Retinal pigment epithelial cell (primary cell): ENCODE measurements around the gene RGS6.

ENCODE experiments used
- DNase-seq: peaks from one replicate; pipeline ENCODE4 v3.0.0-alpha.2; 2010; ENCODE audit warnings: low read depth
- H3K4me3 ChIP-seq: 2 replicates; pipeline ENCODE4 v1.5.1; 2011; ENCODE audit warnings: mild to moderate bottlenecking, low read length, control low read depth, moderate library complexity
- TF ChIP-seq, protein P1 (sequence below): conservative IDR thresholded peaks from 2 replicates; pipeline ENCODE4 v1.5.1; 2011; ENCODE audit warnings: low read depth, low read length, control low read depth, inconsistent platforms

RGS6 gene

DNA sequence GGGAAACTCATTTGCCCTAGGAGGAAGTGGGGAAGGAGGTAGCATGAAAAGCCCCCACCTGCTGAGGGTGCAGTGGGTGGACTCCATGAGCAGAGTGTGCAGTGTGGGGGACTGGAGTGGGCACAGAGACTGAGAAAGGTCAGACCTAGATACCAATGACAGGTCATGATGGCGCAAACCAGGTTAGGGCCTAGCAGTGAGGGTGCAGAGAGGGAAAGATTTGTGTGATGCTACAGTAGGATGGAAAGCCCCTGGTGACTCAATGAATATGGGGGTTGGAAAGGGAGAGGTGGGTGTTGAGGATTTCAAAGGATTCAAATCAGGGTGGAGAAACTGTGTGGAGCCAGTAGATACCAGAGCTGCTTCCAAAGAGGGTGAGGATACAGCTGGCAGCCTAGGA lies 642.5 kb downstream of the RGS6 start:
- DNase-seq = no peak
- TF ChIP-seq, protein P1, sequence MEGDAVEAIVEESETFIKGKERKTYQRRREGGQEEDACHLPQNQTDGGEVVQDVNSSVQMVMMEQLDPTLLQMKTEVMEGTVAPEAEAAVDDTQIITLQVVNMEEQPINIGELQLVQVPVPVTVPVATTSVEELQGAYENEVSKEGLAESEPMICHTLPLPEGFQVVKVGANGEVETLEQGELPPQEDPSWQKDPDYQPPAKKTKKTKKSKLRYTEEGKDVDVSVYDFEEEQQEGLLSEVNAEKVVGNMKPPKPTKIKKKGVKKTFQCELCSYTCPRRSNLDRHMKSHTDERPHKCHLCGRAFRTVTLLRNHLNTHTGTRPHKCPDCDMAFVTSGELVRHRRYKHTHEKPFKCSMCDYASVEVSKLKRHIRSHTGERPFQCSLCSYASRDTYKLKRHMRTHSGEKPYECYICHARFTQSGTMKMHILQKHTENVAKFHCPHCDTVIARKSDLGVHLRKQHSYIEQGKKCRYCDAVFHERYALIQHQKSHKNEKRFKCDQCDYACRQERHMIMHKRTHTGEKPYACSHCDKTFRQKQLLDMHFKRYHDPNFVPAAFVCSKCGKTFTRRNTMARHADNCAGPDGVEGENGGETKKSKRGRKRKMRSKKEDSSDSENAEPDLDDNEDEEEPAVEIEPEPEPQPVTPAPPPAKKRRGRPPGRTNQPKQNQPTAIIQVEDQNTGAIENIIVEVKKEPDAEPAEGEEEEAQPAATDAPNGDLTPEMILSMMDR = no peak
- no peak overlapping the region for H3K4me3 ChIP-seq

DNA sequence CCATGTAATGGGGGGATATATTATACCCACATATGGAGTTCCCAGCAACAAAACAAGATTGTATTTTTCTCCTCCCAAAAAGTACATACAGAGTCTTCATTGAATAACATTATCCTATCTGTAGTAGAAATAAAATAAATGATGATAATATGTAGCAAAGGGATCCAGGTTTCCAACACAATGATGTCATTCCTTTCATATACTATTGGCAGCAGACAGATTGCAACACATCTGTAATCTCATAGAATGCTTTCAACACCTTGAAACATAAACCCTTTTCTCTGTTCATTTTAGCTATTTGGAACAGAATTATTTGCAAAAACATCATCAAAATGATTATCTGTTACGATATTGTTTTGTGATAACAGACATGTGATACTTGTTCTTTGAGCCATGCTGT lies 644.0 kb downstream of the RGS6 start:
- TF ChIP-seq, protein P1 = no peak
- no peak for DNase-seq
- no peak overlapping the region for H3K4me3 ChIP-seq

DNA sequence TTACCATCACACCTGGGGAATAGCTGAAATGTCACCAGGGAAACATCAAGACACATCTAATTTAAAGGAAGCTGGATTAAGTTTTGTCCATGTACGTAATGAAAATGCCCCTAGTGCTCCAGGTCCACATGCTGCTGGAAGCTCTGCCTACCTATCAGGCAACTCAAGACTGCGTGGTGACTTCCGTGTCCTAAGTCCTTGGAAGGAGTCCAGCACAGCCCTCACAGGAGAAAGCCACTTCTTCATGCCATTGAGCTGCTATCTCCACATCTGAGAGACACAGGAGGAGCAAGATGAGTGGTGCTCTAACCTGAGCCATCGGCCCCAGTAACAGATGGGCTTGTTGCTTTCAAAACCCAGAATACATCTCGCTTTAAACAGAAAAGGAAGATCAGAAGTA lies 645.3 kb downstream of the RGS6 start:
- H3K4me3 ChIP-seq = no peak overlapping the region
- no peak for DNase-seq
- TF ChIP-seq, protein P1 = no peak

- TF ChIP-seq, protein P1 = no peak
- no peak for DNase-seq
- H3K4me3 ChIP-seq = no peak overlapping the region
Measured at GRCh38 chr14:72578514-72578913, 646.3 kb downstream of the RGS6 start.

DNA sequence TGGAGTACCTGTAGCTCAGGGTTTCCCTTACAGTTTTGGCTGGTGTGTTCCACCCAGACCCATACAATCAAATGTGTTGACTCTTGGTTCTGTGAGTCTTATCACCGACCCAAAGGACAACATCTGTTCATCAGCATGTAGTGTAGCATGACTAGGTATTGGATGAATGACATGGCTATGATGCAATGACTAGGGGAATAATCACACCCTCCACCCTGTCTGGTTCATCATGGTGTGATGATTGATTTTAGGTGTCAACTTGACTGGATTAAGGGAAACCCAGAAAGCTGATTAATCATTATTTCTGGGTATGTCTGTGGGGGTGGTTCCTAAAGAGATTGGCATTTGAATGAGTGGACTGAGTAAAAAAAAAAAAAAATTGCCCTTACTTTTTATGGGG lies 650.4 kb downstream of the RGS6 start:
- no peak overlapping the region for H3K4me3 ChIP-seq
- no peak for DNase-seq
- TF ChIP-seq, protein P1 = no peak

DNA sequence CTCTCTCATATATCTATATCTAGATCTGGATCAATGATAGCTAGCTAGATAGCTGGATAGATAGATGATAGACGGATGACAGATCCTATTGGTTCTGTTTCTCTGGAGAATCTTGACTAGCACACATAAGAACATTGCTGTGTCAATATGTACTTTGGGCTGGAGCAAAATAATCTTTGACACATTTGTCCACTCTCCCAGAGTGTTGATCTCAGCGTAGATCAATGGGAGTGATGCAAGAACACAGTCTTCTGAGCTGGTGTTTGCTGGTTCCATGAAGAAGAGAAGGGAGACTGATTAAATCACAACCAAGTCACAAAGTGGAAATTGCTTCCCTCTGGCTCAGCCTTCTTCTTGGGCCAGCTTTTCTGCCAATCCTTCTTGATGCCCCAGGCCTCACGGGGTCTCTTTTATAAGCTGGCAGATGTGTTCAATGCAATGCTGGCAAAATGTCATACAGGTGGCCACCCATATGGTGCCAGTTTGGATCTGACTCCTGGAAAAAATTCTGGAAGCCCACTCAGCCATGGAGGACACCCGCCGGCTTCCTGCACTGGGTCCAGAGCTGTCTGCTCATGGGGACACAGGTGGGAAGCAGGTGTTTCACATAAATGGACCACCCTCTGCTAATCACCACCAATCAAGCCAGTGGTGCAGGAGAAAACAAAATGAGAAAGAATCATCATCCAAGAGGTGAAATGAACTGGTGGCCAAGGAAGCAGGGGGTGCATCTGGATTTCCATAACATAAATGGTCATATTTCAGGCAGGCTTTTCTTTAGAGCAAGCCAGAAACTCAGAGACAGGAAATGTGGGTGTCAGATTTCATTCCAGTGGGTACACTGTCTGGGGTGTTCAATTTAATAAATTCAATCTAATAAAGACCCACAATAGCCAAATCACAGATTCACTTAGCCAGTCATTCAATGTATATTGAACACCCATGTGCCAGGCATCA lies 651.4 kb downstream of the RGS6 start:
- no peak overlapping the region for H3K4me3 ChIP-seq
- no peak for DNase-seq
- TF ChIP-seq, protein P1 = no peak

DNA sequence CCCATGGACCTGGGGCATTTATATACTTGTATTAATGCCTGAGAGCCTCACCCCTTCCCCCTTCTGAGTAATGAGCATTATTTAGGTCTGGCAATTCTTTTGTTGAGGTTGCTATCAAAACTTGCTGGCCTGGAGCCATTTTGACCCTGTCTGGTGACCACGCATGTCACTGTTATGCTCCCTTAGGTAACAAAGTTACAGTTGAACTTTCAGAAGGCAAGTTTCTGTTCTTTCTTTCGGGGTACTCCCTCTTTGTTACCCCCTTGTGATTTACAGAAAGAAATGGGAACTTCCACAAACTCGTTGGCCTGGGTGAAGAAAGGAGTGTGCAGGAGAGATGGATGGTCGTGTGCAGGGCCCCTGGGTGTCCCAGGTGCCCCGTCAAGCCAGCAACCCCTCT lies 656.3 kb downstream of the RGS6 start:
- TF ChIP-seq, protein P1 = no peak
- no peak overlapping the region for H3K4me3 ChIP-seq
- no peak for DNase-seq
